AML-193 (cell line): ENCODE results near the gene GALNT1.
A peak's percentile ranks its signal among the peaks of the same experiment; 100 is the strongest.
"Not testable (repeated sequence)": the region's sequence is repeated elsewhere in the genome, so short reads cannot be mapped to it uniquely, and the experiment has no call there.

Experiments
- DNase-seq, 2 experiments: peaks; one replicate each; lab custom pipeline; 2025; lab: John Stamatoyannopoulos, UW

Gene GALNT1

DNA sequence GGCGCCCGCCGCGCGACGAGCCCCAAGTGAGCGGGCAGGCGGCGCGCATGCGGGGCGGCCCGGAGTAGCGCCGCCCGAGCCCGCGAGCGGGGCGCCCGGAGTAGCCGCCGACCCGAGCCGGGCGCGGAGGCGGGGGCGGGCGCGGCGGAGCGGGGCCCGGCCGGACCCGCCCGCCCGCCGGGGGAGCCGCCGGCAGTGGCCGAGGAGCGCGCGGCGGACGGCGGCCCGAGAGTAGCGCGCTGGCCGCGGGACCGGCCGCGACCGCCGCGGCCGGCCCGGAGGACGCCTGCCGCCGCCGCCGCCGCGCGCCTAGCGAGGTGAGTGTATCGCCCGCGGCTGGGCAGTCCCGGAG lies at the start of gene GALNT1:
TSS of gene GALNT1 (plus strand) at position 195 of the 352 bp plus-strand sequence. CDS start 72,923 bp downstream, outside the sequence.
- DNase-seq, result no peak

DNA sequence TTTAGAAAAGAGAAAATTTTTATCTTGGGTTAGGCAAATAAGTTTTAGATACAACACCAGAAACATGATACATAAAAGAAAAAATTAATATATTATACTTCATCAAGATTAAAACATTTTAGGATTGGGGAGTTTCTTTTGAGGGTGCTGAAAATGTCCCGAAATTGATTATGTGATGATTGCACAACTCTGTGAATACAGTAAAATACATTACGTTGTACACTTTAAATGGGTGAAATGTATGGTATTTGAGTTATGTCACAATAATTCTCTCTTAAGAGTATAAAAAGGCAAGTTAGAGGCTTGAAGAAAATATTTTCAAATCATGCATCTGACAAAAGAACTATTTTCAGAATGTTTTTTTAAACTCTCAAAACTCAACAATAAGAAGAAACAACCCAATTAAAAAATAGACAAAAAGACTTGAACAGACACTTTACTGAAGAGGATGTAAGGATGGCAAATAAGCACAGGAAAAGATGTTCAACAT lies 47.6 kb upstream of the GALNT1 start:
- DNase-seq, result no peak

DNA sequence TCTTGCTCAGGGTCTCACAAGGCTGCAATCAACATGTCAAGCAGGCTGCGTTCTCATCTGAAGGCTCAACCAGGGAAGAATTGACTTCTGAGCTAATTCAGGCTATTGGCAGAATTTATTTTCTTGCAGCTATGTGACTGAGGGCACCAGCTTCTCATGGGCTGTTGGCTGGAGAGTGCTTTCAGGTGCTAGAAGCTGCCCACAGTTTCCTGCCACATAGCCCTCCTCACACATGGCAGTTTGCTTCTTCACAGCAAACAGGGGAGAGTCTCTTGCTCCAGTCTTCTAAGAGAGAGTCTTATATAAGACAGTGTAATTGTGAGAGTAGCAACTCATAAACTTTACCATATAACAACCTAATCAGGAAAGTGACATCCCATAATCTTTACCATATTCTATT lies 46.2 kb upstream of the GALNT1 start:
- no peak for DNase-seq

DNA sequence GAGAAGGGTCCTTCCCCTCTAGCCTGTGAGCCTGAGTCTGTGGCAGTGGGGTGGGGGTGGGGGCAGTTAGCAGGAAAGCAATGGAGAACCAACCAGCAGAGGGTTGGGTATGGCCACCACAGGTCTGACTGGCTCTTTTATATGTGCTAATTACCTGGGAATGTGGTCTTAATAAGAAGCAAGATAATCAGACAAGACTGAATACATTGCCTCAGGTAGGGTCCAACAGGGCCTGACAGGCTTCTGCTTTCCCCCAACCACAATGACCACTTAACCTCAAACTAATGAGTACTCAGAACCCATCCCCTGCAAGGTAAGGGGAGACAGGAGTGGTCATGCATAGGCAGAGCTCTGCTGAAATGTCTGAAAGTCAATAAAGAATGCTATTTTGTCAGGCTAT lies 39.2 kb upstream of the GALNT1 start:
- no peak for DNase-seq

DNA sequence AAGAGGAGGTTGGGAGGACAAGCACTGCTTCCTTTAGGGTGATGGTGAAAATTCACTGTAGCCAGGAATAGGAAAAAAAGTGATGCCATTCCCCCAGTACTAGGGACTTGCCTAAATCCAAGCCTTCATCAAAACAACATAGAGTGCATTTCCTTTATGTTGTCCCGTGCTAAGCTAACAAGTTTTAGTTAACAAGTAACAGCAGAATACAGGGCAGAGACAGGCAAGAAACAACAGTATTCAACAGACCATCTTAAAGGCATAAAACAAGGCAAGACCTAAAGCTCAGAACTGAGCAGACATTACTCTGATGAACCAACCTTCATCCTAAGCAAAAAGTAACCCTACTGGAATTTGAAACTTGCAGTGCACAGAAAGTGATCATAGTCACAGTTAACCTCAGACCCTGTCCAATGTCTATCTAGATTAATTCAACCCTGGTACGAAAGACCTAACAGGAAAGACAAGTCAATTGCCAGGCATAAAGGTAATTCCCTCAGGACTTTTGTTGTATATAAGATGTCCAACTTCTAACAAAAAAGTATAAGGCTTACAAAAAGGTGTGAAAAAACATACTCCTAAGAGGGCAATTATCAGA lies 34.4 kb upstream of the GALNT1 start:
- DNase-seq, result no peak

DNA sequence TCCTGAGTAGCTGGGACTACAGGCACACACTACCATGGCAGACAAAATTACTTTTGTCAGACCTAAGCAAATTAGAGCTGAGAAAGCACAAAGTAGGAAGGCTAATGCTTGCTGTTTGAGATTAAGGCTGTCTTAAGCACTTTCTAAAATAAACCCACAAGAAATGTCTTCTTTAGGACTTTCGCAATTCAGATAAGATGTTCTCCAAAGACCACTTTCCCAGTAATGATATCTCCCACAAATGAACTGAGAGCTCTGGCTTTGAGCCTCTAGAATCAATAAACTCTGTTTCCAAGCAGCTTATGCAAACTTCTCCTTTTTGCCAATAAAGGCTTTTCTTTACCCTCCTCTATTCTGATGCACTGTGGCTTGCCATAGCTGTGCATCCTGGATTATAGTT lies 32.0 kb upstream of the GALNT1 start:
- no peak for DNase-seq

DNA sequence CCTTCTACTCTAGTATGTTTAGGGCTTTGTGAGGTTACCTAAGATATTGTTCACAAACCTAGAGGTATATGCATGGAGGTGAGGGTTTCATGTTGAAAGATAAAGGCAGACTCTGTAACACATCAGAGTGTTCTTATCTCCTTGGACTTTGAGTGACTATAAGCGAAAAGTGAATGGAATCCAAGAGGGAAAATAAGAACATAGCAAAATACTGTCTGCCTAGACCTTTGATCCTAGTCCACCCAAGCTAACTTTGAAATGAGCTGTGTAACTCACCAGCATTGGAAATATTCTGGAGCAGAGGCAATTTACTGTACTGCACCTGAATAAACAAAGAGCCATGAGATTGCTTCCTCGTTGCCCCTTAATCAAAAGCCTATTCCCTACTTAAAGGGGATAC lies 28.2 kb upstream of the GALNT1 start:
- no peak for DNase-seq

DNA sequence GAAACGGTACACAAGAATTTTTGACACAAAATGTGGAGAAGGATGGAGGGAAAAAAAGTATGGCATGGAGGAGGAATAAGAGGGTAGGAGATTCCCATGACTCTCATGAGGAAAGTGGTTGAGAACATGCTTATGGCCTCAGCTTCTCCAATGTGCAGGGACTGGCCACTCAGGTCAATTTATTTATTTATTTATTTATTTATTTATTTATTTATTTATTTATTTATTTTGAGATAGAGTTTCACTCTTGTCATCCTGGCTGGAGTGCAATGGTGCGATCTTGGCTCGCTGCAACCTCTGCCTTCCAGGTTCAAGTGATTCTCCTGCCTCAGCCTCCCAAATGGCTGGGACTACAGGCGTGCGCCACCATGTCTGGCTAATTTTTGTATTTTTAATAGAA lies 26.0 kb upstream of the GALNT1 start:
- not testable (repeated sequence) for DNase-seq

DNA sequence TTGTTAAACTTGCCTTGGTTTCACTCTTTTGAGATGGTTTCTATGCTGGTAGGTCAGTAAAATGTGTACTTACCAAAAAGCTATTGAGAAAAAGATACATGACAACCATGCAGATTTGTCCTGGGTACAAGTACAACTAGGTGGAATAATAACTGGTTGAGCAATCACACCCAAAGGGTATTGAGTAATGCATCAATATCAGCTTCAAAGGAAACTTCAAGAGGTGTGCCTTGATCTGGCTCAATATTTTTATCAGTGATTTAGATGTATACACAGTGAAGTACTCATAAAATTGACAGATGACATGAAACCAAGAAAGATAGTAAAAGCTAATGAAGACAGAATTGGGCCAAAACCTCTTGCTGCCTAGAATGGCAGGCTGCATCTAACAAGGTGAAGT lies 21.7 kb upstream of the GALNT1 start:
- no peak for DNase-seq

DNA sequence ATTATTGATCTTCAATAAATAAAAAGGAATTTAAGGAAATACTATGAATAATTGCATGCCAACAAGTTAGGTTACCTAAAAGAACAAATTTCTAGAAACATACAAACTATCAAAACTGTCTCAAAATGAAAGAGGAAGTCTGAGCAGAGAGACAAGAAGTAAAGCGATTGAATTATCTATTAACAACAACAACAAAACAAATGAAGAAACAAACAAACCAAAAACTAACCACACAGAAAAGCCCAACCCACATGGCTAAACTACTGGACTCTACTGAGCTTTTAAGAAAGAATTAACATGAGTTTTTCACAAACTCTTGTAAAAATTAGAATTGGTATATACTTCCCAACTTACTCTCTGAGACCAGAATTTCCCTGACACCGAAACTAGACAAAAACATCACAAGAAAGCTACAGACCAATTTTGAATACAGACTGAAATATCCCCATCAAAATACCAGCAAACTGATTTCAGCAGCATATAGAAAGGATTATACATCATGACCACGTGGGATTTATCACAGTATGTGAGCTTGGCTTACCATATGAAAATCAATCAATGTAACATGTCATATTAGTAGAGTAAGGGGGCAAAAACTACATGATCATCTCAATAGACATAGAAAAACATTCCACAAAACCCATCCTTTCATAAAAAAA lies 16.6 kb upstream of the GALNT1 start:
- DNase-seq, result no peak

DNA sequence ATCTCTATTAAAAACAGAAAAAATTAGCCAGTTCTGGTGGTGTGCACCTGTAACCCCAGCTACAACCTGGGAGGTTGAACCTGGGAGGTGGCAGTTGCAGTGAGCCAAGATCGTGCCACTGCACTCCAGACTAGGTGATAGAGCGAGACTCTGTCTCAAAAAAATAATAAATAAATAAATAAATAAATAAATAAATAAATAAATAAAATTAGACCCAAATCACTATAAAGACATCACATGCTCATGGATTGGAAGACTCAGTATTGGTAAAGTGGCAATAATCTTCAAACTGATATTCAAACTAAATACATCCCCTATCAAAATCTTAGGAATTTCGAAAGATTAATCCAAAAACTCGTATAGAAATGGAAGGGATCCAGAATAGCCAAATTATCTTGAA lies 15.5 kb upstream of the GALNT1 start:
- DNase-seq, result no peak

DNA sequence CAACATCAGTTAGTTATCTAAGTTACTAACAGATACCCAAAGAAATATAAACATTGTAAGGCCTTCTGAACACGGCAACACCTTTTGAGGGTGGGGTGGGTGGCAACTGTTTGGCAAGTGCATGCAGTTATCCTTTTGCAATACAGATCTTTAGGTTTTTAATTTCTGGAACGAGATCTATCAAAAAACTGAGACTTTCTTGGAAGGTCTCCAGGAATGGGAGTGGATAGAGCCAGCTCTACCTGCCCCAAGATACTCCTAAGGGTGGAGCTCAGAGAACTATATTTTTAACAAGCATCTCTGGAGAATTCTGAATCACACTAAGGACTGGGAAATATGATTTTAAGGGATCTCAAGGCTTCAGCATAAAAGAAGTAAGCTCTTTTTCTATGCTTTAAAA lies 11.4 kb upstream of the GALNT1 start:
- no peak for DNase-seq

DNA sequence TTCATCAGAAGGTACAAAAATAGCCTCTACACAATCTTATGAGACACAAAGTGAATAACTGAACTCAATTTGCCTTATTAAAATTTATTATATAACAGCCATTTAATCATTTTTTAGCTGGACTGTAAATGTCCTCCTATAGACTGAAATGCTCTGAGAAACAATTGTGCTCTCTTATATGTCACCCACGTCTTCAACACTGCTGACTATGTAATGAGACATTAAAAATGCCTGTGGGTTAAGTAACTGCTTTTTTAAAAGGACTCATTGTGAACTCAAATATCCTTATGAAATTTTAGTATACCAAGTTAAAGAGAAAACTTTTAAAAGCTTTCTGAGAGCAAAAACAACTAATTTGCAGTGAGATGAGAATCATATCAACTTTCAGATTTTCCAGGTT lies 10.4 kb upstream of the GALNT1 start:
- no peak for DNase-seq

DNA sequence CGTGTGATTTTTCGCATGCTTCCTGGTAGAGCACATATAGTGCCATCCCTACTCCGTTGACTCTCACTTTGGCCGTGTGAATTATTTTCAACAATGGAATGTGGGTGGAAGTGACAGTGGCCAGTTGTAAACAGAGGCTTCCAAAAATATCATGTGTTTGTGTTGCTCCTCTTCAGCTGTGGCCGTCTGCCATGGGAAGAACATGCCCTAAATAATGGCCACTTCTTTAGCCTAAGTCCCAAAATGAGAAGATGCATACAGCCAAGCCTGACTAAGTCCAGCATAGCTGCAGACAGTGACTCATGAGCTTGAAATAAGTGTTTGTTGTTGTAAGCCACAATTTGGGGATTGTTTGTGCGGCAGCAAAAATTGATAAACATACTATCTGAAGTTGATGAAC lies 8.9 kb upstream of the GALNT1 start:
- DNase-seq, result no peak

DNA sequence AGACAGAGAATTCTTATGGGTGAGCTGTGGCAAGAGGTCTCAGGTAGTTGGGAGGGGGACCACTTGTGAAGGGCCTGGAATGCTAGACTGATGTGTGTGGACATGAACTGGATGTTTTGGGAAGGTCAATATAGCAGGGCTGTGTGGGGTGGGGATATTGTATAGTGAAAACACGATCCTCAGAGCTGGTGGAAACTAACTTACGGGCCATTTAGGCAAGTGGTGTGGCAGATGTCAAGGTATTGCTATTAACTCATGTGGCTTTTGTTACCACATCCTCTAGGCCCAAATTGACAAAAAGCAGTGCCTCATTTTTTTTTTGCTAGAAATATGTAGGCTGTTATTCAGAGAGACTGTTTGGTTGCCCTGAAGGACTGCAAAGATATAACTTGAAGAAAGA lies 8.0 kb upstream of the GALNT1 start:
- no peak for DNase-seq

DNA sequence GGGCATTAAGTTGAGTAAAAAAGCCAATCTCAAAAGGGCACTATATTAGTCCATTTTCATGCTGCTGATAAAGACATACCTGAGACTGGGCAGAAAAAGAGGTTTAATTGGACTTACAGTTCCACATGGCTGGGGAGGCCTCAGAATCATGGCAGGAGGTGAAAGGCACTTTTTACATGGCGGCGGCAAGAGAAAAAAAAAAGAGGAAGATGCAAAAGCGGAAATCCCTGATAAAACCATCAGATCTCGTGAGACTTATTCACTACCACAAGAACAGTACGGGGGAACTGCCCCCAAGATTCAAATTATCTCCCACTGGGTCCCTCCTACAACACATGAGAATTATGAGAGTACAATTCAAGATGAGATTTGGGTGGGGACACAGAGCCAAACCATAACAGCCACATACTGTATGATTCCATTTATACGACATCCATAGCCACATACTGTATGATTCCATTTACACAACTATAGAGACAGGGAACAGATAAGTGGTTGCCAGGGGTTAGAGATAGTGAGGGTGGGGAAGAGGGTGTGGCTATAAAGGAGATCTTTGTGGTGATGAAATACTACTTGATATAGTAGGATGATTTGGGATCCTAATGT lies 5.2 kb upstream of the GALNT1 start:
- not testable (repeated sequence) for DNase-seq

DNA sequence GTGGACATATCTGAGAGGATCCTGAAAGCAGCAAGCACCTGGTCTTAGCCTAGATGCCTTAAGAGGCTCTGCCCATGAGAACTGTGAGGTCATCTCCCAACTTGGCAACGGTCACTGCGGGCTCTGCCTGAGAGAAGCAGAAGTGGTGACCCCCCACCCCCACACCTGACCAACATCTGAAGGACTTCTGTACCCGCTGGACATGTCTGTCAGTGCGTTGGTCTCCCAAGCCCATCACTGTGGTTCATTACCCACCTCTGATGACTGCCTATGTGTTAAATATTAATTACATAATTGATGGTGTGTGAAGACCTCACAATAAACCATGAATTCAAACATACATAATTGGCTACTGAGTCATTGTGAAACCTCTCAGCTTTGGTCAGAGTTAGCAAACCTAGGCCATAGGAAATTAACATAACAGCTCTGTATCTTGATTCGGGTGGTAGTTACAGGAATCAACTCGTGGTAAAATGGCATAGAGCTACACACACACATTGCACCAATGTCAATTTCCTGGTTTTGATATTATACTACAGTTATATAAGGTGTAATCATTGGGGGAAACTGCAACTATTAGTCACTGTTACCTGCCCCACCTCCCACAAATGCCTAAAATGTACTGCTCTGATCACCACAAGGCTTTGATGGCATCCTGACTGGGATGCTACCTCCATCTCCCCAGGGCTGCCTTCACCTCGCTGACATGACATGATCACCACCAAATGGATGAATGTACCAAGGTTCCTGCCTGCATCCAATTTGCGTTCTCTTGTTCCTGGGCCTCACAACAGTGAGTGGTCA lies 4.3 kb upstream of the GALNT1 start:
- no peak for DNase-seq

DNA sequence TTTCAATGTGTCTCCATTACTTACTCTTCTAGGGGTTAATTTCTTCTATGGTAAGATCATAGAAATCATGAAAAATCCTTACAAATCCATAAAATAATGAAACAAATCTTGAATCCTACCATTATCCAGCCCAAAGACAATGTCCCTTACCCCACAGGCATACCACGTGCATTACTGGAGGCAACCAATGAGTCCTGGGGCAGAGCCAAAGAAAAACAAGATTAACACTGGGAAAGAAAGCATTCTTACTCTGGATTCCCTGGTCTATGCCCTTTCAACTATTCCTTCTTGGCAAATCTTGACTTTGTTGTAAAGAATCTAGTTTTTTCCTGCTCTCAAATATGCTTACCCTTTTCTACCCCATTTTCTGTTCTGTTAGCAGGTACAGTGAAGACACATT lies 3.1 kb upstream of the GALNT1 start:
- DNase-seq, result no peak

DNA sequence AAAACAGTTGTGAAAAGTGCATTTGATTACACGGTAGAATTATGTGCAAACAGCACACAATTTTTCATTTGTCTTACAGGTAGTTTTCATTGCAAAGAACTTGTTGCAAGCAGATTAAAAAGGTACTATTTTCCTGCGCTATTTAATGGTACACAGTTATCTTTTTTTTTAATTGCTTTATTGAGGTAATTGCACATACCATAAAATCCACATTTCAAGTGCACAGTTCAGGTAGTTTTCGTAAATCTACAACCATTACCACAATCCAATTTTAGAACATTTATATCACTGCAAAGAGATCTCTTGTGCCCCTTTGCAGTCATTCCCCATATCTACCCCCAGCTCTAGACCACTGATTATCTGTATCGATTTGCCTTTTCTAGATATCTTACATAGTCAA lies 2.6 kb upstream of the GALNT1 start:
- DNase-seq, result no peak

DNA sequence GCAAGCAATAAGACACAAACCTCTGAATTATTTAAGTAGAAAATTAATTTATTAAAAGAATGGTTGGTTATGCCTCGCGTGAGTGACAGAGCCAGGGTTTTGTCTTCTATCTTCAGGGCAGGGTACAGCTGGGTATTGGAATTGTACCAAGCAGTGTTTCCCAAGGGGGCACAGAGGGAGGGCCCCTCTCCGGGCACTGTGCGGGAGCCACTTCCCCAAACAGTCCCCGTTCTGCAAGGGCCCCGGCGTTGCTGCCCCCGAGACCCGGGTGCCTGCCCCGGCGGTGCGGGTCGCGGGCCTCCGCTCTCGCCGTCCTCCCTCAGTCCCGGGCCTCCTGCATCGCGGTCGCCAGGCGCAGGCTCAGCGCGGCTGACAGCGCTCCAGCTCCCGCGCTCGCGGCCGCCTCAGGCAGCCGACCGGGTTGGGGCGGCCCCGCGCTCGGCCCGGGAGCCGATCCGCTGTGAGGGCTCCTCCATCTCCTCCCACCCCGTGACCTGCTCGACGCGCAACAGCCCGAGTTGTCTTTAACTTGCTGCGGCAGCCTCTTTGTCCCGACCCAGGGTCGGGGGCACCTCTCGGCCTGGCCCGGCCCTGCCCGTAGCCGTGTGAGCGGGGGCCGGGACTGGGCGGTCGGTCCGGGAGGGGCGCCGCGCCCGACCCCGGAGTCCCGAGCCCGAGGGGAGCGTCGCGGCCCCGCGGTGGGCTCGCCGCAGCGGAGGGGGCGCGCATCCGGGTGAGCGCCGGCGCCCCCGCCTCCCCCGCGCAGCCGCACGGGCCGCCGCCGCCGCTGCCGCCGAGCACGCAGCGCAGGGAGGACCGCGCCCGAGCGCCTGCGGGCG lies 620 bp upstream of the GALNT1 start:
- DNase-seq, result peak; percentile 18 to 42

DNA sequence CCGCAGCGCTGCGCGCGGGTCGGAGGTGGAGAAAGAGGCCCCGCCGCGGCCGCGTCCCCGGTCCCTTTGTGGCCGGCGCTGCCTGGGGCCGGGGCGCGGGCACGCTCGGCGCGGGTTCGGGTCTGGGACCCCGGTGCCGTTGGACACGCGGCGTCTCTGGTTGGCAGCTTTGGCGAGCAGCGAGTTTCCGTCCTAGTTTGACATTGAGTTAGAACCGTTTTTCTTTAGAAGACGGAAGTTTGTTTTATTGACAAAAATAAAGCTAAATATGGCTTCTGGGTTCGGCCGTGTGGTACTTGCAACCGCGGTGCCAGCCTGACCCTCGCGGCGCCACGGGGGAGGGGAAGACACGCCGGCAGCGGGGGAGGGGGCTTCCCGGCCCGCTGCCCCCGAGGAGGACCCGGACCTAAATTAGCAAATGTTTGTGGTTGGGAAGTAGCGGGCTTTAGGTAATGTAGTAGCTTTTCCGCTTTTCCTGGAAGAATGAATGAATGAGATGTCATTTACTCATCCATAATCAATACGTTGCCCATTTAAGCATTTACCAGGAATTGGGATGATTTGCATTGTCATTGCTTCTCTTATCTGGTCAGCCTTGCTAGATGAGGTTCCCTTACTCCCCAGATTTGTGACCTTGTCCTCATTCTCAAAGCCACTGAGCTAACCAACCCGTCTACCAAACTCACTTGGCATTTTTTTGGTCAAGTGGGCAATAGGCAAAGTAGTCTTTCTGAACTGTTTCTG lies 530 bp downstream of the GALNT1 start:
- DNase-seq, result peak in 1 of 2 experiments; percentile 23
